D721Med (cell line): Measurements from ENCODE around the gene F7.
"Not testable (repeated sequence)": the region's sequence is repeated elsewhere in the genome, so short reads cannot be mapped to it uniquely, and the experiment has no call there.

Source experiments
- DNase-seq: peaks from one replicate; pipeline ENCODE4 v3.0.0; 2011; ENCODE audit warnings: low spot score; ENCODE audit not compliant: insufficient read length
- FAIRE-seq: peaks from 2 replicates; lab custom pipeline; 2011; peaks lifted over from hg19 to GRCh38; lab: Jason Lieb, UNC
- TF ChIP-seq, protein P1 (sequence below): IDR thresholded peaks from 2 replicates; pipeline ENCODE4 v1.5.1; 2012; ENCODE audit warnings: mild to moderate bottlenecking, control low read depth; ENCODE audit not compliant: insufficient read depth; ENCODE audit errors: missing control alignments

F7 gene

DNA sequence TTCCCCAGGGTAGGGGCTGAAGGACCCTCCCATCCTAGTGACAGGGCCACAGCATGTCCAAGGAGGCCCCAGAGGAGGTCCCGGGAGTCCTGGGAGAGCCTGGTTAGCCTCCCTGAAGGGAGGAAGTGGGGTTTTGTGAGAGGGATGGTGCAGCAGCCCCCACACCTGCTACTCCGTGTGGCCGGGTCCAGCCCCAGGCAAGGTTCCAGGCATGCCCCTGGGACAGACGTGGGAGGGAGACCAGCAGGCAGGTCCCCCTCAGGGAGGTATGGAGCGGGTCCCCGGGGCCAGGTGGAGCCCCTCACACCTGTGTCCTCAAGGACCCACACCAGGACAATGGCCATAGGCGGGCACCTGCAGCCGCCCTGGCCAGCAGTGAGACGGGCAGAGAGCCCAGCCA lies 1.9 kb upstream of the F7 start:
- TF ChIP-seq, protein P1, sequence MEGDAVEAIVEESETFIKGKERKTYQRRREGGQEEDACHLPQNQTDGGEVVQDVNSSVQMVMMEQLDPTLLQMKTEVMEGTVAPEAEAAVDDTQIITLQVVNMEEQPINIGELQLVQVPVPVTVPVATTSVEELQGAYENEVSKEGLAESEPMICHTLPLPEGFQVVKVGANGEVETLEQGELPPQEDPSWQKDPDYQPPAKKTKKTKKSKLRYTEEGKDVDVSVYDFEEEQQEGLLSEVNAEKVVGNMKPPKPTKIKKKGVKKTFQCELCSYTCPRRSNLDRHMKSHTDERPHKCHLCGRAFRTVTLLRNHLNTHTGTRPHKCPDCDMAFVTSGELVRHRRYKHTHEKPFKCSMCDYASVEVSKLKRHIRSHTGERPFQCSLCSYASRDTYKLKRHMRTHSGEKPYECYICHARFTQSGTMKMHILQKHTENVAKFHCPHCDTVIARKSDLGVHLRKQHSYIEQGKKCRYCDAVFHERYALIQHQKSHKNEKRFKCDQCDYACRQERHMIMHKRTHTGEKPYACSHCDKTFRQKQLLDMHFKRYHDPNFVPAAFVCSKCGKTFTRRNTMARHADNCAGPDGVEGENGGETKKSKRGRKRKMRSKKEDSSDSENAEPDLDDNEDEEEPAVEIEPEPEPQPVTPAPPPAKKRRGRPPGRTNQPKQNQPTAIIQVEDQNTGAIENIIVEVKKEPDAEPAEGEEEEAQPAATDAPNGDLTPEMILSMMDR: no peak
- DNase-seq: no peak
- FAIRE-seq: no peak

DNA sequence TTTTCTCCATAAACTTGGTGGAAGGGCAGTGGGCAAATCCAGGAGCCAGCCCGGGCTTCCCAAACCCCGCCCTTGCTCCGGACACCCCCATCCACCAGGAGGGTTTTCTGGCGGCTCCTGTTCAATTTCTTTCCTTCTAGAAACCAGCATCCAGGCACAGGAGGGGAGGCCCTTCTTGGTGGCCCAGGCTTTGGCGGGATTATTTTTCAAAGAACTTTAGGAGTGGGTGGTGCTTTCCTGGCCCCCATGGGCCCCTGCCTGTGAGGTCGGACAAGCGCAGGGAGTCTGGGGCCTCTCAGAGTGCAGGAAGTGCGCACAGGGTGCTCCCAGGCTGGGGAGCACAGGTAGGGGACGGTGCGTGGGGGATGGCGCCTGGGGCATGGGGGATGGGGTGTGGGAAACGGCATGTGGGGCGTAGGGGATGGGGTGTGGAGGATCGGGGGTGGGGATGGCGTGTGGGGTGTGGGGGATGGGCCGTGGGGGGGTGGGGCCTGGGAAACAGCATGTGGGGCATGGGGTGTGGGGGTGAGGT lies 396 bp downstream of the F7 start:
- no peak for FAIRE-seq

DNA sequence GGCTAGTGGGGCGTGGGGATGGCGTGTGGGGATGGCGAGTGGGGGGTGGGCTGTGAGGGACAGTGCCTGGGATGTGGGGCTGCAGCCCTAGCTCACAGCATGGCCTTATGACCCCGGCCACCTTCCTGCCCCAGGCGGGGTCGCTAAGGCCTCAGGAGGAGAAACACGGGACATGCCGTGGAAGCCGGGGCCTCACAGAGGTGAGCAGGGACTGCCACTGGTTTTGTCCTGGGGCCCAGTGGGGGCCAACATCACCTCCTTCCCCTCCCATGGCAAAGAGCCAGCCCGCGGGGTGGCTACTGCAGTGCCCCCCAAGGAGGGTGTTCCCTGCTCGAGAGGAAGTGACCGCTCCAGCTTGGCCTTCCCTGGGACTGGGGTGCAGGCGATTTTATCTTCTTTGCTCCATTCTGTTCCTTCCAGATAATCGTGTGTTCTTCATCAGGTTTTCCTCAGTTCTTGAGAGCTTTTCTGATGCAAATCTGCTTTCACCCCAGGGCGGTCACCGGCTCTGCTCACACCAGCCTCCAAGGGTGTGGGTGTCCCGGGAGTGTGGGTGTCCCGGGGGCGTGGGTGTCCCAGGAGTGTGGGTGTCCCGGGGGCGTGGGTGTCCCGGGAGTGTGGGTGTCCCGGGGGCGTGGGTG lies 1.2 kb downstream of the F7 start:
- TF ChIP-seq, protein P1: no peak
- DNase-seq (no peak), FAIRE-seq (no peak)

More for the DNA sequence above, 396 bp downstream of the F7 start:
- TF ChIP-seq, protein P1: no peak
- DNase-seq: no peak

DNA sequence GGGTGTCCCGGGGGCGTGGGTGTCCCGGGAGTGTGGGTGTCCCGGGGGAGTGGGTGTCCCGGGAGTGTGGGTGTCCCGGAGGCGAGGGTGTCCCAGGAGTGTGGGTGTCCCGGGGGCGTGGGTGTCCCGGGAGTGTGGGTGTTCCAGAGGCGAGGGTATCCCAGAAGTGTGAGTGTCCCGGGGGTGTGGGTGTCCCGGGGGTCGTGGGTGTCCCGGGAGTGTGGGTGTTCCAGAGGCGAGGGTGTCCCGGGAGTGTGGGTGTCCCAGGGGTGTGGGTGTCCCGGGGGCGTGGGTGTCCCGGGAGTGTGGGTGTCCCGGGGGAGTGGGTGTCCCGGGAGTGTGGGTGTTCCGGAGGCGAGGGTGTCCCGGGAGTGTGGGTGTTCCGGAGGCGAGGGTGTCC lies 2.9 kb downstream of the F7 start:
- FAIRE-seq, DNase-seq: not testable (repeated sequence)

DNA sequence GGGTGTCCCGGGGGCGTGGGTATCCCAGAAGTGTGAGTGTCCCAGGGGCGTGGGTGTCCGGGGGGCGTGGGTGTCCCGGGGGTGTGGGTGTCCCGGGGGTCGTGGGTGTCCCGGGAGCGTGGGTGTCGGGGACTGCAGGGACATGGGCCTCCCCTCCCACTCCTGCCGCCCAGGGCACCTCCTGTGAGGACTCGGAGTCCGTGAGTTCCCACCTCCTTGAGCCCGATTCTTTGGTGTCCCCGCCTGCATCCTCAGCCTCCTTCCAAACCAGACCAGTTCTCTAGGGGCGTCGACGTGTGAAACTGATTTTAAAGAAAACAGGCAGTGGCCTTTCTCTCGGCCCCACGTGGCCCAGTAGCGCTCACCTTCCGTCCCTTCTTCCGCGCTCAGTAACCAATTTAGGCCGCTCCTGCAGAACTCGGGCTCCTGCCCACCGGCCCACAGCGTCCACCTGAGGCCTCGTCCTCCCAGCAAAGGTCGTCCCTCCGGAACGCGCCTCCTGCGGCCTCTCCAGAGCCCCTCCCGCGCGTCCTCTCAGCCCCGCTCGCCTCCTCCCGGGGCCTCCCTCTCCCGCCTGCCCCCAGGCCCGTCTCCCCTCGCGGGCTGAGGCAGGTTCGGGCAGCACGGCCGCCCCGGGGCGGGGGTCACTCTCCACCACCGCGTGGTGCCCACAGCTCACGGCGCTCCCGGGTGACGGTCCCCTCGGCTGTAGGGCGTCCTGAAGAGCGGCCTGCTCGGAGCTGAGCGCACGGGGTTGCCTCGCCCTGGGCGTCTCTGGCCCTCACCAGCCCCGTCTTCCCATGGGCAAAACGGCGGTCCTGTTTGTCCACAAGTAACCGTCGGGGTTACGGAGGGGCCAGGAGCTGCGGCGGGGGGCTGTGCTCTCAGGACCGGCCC lies 3.8 kb downstream of the F7 start:
- no peak for FAIRE-seq
- TF ChIP-seq, protein P1: no peak
- DNase-seq: no peak

DNA sequence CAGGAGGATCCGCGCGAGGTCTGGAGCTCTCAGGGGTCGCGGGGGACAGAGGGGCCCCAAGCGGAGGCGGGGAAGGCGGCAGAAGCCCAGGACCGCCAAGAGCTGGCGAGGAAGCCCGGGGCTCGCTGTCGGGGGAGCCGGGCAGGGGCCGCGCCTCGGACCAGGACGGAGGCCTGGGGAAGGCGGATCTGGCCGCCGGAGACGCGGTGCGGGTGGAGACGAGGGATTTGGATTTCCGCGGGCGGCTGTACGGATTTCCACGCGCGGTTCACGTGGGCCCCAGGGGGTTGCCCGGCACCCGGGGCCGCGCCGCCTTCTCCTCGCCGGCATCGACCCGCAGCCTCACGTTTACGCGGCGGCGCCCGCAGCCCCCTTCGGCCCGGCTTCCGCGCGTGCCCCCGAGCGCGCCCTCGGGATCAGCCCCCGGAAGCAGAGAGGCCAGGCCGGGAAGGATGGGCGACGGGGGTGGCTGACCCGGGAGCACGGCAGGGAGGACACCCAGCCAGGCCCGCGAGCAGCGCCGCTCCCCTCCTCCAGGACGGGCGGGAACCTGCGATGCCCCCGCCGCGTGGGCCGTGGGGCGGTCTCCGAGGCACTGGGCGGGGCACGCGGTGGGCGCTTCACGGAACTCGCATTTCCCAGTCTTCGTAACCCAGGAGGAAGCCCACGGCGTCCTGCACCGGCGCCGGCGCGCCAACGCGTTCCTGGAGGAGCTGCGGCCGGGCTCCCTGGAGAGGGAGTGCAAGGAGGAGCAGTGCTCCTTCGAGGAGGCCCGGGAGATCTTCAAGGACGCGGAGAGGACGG lies 4.7 kb downstream of the F7 start:
- FAIRE-seq: no peak
- TF ChIP-seq, protein P1: no peak
- DNase-seq: no peak

DNA sequence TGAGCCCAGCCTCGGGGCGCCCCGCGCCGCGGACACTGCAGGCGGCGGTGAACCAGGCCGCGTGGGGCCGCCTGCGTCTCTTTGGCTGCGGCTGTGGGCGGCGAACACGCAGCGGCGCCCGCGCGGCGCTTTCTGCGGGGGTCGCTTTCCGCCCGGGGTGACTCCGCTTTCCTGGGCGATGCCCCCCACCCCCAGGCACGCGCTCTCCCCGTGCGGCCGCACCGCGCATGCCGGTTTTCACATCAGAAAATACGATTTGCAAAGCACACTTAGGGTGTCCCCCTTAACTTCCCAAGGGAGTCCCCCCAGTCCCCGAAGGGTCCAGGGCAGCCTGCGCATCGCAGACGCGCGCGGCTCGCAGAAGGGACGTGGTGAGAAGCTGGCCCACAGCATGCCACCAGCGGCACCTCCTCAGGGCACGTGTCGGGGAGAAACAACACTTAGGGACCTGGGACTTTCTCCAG lies 5.3 kb downstream of the F7 start:
- DNase-seq (no peak), FAIRE-seq (no peak)

DNA sequence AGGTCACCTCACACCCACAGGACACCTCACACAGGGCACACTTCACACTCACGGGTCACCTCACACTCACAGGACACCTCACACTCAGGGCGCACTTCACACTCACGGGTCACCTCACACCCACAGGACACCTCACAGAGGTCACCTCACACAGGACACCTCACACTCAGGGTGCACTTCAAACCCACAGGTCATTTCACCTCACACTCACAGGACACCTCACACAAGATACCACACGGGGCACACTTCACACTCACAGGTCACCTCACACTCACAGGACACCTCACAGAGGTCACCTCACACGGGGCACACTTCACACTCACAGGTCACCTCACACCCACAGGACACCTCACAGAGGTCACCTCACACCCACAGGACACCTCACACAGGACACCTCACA lies 6.2 kb downstream of the F7 start:
- not testable (repeated sequence) for FAIRE-seq, DNase-seq

More for the DNA sequence above, 5.3 kb downstream of the F7 start:
- TF ChIP-seq, protein P1: no peak

DNA sequence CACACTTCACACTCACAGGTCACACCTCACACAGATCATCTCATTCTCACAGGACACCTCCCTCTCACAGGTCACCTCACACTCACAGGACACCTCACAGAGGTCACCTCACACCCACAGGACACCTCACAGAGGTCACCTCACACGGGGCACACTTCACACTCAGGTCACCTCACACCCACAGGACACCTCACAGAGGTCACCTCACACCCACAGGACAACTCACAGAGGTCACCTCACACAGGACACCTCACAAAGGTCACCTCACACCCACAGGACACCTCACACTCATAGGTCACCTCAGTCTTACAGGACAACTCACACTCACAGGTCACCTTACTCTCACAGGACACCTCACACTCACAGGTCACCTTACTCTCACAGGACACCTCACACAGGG lies 6.9 kb downstream of the F7 start:
- DNase-seq, FAIRE-seq: not testable (repeated sequence)
